HG03196 (cell line): ENCODE results near the gene TRIM2.
A peak's percentile ranks its signal among the peaks of the same experiment; 100 is the strongest.

ENCODE experiments used
- ATAC-seq: cut with Tn5 transposase; IDR thresholded peaks from one replicate; pipeline ENCODE4 v1.9.1; 2021; ENCODE audit not compliant: unreplicated experiment

Gene TRIM2

DNA sequence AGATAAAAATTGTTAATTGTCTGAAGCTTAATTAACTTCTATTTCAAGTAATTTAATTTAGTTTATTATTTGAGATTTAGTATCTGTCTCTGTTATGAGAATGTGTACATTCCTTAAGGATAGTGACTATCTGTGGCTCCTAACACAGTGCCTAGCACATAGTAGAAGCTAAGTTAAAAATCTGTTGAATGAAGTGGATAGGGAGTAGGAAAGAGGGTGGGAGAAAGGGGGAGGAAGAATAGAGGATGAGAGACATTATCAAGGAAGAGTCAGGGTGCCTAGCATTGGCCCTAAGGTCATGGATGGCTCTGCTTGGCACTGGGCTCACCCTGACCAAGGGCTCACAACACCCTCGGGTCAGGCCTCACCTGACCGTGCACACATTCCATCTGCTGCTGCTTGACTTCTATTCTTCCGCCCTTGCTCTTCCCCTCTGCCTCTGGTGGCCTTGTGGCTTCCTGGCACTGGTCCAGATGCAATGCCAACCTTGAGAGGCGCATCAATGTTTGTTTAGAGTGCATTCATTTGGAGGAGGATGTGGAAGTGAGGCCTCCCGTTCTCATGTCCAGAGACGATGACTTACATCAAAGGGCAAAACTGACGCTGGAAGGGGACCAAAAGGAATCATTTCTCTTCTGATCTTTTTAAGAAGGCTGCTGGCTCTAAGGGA is 42.3 kb downstream of the TRIM2 start:
- no peak for ATAC-seq

DNA sequence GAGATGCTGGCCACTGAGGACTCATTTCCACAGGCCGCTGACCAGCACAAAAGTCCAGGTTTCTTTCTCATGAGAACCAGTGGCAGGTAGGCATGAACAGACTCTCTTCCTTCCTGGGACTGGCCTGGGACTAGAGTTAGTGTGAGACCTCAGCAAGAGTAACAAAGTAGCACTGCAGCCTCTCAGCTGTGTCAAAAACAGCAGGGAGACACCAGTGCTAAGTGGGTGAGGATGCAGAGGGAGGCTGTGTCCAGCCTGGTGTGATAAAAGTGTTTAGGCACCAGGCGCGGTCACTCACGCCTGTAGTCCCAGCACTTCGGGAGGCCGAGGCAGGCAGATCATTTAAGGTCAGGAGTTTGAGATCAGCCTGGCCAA is 42.9 kb downstream of the TRIM2 start:
- ATAC-seq: no peak

DNA sequence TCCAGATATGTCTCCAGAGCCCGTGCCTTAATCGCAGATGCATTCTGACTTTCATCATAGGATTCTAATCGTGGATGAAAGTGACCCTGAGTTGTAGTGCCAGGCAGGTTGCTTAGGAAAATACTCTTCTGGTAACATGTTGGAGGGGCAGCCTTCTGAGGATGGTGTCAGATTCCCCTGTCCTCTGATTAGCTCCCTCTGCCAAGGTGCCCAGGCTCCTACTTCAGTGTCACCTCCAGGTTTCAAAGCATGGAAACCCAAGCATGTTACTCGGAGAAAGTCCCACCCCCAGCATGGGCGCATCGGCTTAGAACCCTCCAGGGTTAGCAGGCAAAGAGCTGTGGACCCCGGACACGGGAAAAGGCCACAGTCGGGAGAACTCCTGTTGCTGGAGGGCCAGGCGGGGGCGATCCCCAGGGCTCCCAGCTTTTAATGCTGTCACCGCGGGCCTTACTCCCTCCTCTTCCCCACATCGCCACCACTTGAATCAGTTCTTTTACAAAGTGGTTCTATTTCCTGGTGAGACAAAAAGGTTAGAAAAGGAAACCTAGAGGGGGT is 44.5 kb downstream of the TRIM2 start:
- ATAC-seq: peak; percentile 12

DNA sequence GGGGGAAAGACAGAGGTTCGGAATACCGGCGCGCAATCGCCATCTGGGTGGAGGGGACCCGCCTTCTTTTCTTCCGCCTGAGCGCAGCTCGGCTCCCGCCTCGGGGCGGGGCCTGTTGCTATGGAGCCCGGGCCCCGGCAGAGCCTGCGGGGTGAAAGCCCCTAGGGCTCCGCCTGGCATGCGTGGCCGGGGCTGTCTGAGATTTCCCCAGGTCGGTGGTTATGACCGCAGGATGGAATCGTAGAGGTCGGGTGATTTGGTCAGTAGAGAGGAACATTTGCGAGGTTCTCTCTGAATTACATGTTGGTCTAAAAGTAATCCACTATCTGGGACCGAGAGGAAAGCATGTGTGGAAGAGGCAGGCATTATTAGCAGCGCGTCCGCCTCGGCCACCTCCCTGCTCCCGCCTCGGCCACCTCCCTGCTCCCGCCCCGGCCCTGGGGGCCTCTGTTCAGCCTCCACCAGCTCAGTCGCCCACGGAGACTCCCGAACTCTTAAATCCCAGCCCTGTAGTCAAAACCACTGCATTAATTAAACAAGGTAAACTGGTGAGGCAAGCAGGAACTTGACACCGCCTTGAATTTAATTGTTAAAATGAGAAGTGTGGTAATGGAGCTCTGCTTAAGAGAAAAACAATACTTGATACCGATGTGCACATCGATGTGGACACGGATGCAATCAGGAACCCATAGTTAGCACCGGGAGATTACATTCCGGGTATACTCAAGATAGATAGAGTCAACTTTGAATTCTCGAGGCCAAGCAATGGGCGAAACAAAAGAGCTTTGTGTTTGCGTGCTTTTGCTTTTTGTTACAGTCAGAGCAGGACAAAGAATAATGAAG is 45.2 kb downstream of the TRIM2 start:
- ATAC-seq: peak; percentile 98

DNA sequence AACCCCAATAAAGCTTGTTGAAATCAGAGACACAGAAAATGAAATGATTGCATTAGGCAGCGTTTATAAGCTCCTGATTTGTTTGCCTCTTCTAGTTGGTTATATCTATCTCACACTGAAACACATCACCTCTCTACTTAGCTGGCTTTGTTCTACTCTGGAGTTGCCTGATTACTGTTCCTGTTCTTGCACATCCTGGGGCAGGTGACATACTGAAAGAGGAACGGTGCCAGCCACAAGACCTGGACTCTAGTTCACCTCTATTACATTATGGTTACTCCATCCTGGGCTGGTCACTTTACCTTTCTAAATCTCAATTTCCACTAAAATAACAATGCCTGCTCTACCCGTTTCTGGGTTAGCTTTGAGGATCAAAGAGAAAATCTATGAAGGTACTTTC is 47.9 kb downstream of the TRIM2 start:
- no peak for ATAC-seq

DNA sequence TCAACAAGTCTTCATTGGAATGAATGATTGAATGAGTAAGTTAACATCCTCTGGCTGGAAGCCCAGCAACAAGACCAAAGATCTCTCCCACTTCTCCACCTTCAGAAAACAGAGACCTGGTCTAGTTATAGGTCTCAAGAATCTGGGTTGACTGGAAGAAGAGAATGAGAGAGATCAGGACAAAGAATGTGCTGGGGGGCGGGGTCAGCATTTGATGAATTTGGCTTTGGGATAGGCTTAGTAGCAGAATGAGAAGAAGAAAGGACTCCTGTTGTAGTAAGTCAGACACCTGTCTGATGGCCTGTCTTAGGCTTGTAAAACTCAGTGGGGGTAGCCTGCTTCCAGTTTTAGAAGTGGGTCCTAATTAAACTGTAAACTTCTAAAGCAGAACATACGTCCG is 51.0 kb downstream of the TRIM2 start:
- no peak for ATAC-seq

DNA sequence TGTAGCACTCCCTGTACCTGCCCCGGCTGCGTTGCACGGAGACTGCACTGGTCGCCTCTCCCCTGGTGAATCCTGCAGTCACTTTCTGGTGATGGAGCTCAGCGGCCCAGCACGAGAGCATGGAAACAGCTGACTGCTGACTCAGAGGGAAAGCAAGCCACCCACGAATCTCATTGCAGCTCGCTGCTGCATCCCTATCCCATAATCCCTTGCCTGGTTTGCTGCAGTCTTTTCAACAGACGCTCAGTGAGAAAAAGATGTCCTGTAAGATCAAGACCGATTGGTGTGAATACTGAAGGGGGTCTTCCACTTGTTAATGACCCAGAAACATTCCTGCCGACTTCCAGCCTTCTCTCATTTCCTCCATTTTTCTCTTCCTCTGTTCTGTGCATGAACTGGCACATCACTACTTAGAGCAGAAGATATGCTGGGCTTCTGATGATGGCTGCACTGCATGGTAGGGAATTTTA is 52.9 kb downstream of the TRIM2 start:
- ATAC-seq: no peak

DNA sequence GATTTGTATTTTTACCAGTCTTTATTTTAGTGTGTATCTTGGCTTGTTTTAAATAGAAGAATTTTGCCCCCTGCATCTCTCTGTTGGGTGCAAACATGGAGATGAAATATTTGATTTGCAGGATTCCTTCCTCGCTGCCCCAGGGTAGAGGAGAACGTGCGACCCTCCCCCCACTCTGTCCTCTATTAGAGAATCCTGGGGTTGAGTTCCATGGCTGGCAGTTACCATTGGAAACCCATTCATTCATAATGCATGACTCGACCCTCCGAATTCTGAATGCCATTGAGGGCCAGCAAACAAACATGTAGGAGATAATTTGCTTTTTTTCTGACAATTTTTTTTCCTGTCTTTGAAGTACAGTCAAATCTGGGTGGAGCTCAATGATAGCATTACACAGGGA is 53.7 kb downstream of the TRIM2 start:
- no peak for ATAC-seq

DNA sequence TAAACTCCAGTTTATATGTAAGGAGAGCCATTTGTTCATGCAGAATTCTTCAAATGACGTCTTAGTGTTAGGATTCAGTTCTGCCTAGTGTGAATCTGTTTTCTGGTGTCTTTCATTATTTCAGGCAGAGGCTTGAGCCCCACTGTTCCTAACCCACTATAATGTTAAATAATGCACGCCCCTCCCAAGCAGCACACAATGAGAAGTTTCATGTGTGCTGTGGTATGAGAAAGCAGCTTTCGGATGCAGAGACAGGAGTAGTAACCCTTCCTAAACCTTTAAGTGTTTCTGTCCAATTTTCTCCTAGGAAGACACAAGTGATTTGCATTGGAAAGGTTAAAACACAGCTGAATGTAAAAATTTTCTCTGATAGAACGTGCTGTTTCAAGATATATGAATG is 54.5 kb downstream of the TRIM2 start:
- ATAC-seq: no peak

DNA sequence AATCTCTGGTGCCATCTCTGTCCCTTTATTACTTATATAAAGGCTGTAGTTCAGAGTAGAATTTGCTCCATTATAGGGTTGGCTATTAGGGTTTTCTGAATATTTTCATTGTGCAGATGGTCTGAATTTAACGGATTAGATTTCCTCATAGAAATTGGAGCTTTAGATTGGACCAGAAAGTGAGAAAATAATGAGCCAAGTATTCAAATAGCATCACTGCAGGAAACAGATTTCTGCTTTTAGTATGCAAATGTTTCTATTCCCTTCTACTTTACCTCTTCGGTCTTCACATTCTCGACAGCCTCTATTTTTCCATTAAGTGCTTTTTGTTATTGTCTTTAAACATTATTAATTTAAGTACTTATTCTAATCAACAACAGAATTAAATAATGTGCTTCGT is 55.4 kb downstream of the TRIM2 start:
- no peak for ATAC-seq

DNA sequence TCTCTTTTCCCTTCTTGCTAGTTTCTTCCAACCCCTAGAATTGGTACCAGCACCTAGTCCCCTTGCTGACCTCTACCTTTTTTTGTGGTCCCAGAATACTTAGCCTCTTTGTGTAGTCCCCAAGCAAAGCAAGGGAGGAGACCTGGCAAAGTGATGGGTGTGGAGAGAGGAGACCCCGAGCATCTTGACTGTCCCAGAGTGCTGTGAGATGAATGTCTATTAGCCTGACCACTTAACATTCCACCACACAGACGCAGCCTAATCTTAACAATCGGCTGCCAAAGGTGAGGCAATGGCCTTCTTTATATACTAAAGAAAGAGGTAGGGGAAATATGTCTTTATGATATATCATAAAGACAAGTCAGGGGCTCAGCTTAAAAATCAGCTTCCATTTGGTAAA is 55.9 kb downstream of the TRIM2 start:
- no peak for ATAC-seq

DNA sequence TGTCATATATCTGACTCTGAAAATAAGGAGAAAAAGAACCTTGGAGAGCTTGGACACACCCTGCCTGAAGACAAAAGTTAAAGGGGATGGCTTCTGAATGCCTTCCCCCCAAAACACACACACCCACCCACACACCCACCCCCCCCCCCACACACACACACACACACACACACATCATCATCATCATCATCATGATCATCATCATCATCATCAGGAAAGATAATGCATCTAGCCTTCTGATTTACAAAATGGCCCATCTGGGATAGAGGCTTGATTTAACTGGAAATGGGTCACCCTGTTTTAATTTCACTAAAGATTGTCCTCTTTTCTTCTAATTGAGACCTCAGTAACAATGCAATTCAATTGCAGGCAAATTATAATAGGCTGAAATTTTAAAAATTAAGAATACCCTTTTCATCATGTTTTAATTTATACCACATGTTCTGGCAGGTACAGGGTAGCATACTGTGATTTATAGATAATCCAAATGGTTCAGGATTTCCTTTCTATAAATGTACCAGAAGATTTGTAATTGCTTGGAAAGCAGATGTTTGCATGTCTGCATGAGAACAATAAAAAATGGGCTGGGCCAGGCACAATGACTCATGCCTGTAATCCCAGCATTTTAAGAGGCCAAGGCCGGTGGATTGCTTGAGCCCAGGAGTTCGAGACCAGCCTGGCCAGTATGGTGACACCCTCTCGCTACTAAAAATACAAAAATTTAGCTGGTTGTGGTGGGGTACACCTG is 56.5 kb downstream of the TRIM2 start:
- ATAC-seq: no peak

DNA sequence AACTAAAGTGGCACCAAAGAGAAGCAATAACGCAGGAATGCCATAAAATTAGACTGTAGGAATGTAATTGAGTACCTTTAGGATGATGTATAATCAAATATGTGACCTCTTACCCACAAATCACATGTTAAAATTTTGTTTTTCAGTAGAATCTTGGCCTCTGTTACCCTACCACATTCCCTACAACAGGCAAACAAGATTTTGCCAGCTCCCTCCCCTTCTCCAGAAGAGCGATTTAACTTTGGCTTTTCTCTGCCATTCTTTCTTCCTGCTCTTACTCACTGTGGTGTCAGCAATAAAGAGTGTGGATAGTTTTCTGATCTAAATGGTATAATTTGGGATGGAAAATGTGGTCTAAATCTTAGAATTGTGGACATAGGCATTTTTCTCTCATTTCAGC is 57.2 kb downstream of the TRIM2 start:
- no peak for ATAC-seq

DNA sequence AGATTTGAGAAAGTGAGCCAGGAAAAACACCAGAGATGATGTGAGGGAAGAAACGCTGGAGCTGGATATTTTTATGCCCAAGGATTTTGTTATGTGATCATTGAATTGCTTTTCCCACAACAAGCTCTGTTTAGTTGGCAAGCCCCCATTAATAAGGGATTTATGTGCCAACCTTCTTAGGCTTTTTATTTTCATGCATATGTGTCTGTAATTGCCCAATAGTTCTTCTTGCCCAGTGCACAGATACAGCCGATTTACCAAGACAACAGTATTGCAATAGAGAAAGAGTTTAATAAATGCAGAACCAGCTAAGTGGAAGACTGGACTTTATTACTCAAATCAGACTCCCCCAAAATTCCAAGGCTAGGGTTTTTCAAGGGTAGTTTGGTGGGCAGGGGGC is 57.7 kb downstream of the TRIM2 start:
- no peak for ATAC-seq

DNA sequence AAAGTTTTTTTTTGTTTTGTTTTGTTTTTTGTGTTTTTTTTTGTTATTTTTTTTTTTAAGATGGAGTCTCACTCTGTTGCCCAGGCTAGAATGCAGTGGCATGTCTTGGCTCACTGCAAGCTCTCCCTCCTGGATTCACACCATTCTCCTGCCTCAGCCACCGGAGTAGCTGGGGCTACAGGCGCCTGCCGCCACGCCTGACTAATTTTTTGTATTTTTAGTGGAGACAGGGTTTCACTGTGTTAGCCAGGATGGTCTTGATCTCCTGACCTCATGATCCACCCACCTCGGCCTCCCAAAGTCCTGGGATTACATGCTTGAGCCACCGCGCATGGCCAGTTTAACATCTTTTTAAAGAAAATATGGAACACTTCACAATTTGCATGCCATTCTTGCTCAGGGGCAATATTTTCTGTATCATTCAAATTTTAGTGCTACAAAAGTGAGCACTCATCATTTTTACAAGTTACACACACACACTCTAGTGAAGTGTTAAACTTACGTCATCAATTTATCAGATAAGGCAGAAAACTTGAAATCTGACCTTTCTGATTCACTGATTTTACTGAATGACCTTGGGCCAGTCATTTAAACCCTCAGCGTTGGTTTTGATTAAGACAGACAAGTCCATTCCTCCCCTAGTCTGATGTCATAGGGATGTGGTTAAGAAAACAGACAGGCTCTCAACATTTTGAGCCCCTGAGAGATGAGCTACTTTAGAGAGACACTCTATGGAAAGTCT is 61.2 kb downstream of the TRIM2 start:
- no peak for ATAC-seq

DNA sequence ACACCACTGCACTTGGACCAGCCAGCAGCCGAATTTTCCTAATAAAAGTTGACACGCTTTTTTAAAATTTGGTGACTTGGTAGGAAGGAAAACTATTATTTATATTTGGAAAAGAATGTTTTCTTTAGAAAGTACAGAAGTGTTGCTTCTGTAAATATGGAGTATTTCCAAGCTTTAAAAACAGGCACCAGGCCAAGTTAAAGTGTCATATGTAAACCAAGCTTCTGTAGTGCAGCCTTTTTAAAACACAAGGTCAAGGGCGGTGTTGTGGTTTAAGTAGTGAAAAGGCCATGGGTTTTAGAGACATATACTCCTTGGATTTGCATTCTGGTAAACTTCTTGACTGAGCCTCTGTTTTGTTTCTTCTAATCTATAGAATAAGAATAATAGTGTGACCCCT is 62.7 kb downstream of the TRIM2 start:
- no peak for ATAC-seq

DNA sequence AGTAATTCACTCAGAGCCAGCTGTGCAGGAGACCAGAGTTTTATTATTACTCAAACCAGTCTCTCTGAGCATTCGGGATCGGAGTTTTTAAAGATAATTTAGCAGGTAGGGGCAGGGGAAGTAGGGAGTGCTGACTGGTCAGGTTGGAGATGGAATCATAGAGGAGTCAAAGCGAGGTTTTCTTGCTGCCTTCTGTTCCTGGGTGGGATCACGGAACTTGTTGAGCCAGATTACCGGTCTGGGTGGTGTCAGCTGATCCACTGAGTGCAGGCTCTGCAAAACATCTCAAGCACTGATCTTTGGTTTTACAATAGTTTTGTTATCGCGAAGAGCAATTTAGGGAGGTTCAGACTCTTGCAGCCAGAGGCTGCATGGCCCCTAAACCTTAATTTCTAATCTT is 63.6 kb downstream of the TRIM2 start:
- ATAC-seq: no peak

DNA sequence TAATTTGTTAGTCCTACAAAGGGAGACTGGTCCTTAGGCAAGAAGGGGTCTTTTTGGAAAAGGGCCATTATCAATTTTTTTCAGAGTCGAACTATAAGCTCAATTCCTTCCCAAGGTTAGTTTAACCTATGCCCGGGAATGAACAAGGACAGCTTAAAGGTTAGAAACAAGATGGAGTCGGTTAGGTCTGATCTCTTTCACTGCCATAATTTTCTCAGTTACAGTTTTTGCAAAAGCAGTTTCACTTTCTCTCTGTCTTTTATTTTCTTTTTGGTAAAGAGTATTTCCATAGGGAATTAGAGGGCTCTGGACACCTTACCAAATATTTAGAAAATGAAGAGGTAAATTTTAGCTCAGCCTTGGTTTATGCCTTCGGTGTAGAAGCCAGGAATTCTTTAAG is 64.1 kb downstream of the TRIM2 start:
- no peak for ATAC-seq

DNA sequence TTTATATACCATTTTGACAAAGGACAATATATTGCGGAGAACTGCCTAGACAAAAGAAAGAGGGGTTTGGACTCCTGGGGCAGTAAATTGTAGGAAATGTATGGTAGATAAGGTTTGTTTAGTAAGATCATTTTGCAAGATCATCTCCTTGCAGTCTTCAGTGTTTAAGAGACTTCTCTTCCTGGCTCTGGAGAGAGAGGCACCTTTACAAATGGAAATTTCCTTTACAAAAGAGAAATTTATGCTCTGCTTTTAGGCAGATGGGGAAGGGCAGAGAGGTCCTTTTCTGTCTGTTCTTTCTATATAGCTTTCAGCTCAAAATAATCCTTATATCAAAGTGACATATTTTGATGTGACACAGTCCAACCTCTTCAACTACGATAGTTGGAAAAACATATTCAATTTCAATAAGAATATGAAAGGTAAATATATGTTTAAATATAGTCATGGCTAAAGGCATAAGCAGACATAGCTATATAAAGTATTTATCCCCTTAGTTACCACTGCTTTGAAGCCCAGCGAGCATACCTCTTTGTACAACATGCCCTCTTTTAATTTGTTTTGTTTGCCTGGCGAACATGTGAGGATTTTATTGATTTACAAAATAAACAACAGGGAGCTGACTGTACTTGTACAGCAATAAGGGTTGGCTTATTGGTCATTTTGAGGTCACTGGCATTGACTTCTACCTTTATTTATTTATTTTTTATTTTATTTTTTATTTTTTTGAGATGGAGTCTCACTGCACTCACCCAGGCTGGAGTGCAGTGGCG is 65.2 kb downstream of the TRIM2 start:
- no peak for ATAC-seq

DNA sequence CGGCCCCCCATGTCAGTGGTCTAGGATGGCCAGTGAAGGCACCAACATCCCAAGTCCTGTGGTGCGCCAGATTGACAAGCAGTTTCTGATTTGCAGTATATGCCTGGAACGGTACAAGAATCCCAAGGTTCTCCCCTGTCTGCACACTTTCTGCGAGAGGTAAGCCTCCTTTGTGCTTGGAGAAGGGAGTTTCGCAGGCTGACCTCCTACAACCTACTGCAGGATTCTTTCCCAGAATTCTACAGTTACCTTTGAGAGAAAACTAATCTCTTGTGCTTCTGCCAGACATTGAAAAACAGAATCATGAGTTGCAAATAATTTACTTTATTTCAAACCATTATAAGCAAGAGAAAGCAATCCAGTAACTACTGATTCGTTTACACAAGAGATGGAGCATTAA is 66.1 kb downstream of the TRIM2 start:
- no peak for ATAC-seq
